WTC11 (cell line): ENCODE data around the gene AANAT. TPM values are rescaled to one million over a fixed set of nuclear protein-coding genes. Genes with fewer than 3 reads are reported as not detected.

Source experiments
- ATAC-seq: fragments of 200-7000 bp; cut with Tn5 transposase; 2 replicates; pipeline ENCODE4 v1.10.0; 2021; ENCODE audit warnings: mild to moderate bottlenecking, moderate library complexity
- CTCF ChIA-PET: fragments of 300-600 bp; sonication (Branson Sonifier 250); formaldehyde crosslinking; loops from one replicate; lab custom pipeline; 2021; ENCODE audit warnings: antibody characterized with exemption; lab: Charles Lee
- POLR2A ChIA-PET: fragments of 350-600 bp; sonication (Branson Sonifier 250); formaldehyde crosslinking; loops from one replicate; lab custom pipeline; 2021; ENCODE audit warnings: antibody characterized with exemption; lab: Charles Lee
- DNase-seq: peaks from one replicate; pipeline ENCODE4 v3.0.0; 2021; ENCODE audit warnings: low spot score
- H3K27ac Mint-ChIP-seq: 2 replicates; pipeline ENCODE4 v1.8.0; 2021; ENCODE audit warnings: mixed read lengths
- H3K27me3 Mint-ChIP-seq: 2 replicates; pipeline ENCODE4 v1.8.0; 2021; ENCODE audit warnings: low read depth, mild to moderate bottlenecking, moderate library complexity, mixed read lengths
- H3K36me3 Mint-ChIP-seq: 2 replicates; pipeline ENCODE4 v1.8.0; 2021; ENCODE audit warnings: mixed read lengths
- H3K4me1 Mint-ChIP-seq: 2 replicates; pipeline ENCODE4 v1.8.0; 2022; ENCODE audit warnings: mixed read lengths
- H3K4me3 Mint-ChIP-seq: 2 replicates; pipeline ENCODE4 v1.8.0; 2021; ENCODE audit warnings: mild to moderate bottlenecking, moderate library complexity, mixed read lengths
- H3K9me3 Mint-ChIP-seq: 2 replicates; pipeline ENCODE4 v1.8.0; 2021; ENCODE audit warnings: mixed read lengths
- GRHL2 ChIP-seq: fragments of 250-450 bp; sonication (Bioruptor Pico); IDR thresholded peaks from 2 replicates; pipeline ENCODE4 v1.8.0; 2022; ENCODE audit warnings: mild to moderate bottlenecking, moderate library complexity; ENCODE audit not compliant: insufficient replicate concordance, severe bottlenecking
- GTF2I ChIP-seq: fragments of 250-450 bp; sonication (Bioruptor Pico); conservative IDR thresholded peaks from 2 replicates; pipeline ENCODE4 v1.4.0; 2021; ENCODE audit warnings: mild to moderate bottlenecking
- NFYB ChIP-seq: sonication (generic); formaldehyde crosslinking; conservative IDR thresholded peaks from 2 replicates; pipeline ENCODE4 v1.8.0; 2022; ENCODE audit warnings: low read depth, missing genetic modification reagents
- NR1H2 ChIP-seq: sonication (generic); formaldehyde crosslinking; IDR thresholded peaks from 2 replicates; pipeline ENCODE4 v1.9.0; 2021; ENCODE audit warnings: mild to moderate bottlenecking, moderate library complexity, missing genetic modification reagents
- NR2C2 ChIP-seq: sonication (generic); formaldehyde crosslinking; IDR thresholded peaks from 2 replicates; pipeline ENCODE4 v1.8.0; 2022; ENCODE audit warnings: mild to moderate bottlenecking, missing genetic modification reagents
- OVOL2 ChIP-seq: fragments of 250-450 bp; sonication (Bioruptor Pico); IDR thresholded peaks from 2 replicates; pipeline ENCODE4 v1.9.0; 2021; ENCODE audit warnings: mild to moderate bottlenecking, borderline replicate concordance
- RORB ChIP-seq: fragments of 250-450 bp; sonication (Bioruptor Pico); IDR thresholded peaks from 2 replicates; pipeline ENCODE4 v1.9.0; 2021; ENCODE audit warnings: mild to moderate bottlenecking
- TCF7 ChIP-seq: sonication (generic); formaldehyde crosslinking; IDR thresholded peaks from 2 replicates; pipeline ENCODE4 v1.8.0; 2022; ENCODE audit warnings: mild to moderate bottlenecking, low read depth, missing genetic modification reagents, moderate library complexity
- TEAD1 ChIP-seq: sonication (generic); formaldehyde crosslinking; IDR thresholded peaks from 2 replicates; pipeline ENCODE4 v1.8.0; 2022; ENCODE audit warnings: mild to moderate bottlenecking, missing genetic modification reagents
- total RNA-seq: library from RNA; stranded (reverse); gene quantifications from 3 replicates; pipeline ENCODE4 v1.2.3, GENCODE V29; 2021
- TF ChIP-seq, protein P1 (sequence below): fragments of 250-450 bp; sonication (Bioruptor Pico); IDR thresholded peaks from 2 replicates; pipeline ENCODE4 v1.9.0; 2021; ENCODE audit warnings: mild to moderate bottlenecking
- TF ChIP-seq, protein P2 (sequence below): sonication (generic); formaldehyde crosslinking; conservative IDR thresholded peaks from 2 replicates; pipeline ENCODE4 v1.8.1; 2022; ENCODE audit warnings: mild to moderate bottlenecking, missing genetic modification reagents
- TF ChIP-seq, protein P3 (sequence below): sonication (generic); formaldehyde crosslinking; IDR thresholded peaks from 2 replicates; pipeline ENCODE4 v1.8.0; 2023; ENCODE audit warnings: missing genetic modification reagents, mild to moderate bottlenecking, borderline replicate concordance
- TF ChIP-seq, protein P4 (sequence below): fragments of 250-450 bp; sonication (Bioruptor Pico); conservative IDR thresholded peaks from 2 replicates; pipeline ENCODE4 v1.9.0; 2021; ENCODE audit warnings: mild to moderate bottlenecking
- TF ChIP-seq, protein P5 (sequence below): sonication (generic); formaldehyde crosslinking; IDR thresholded peaks from 2 replicates; pipeline ENCODE4 v1.8.0; 2023; ENCODE audit warnings: mild to moderate bottlenecking, missing genetic modification reagents
- TF ChIP-seq, protein P6 (sequence below): sonication (generic); formaldehyde crosslinking; IDR thresholded peaks from 2 replicates; pipeline ENCODE4 v1.8.1; 2023; ENCODE audit warnings: mild to moderate bottlenecking, moderate library complexity, missing genetic modification reagents
- TF ChIP-seq, protein P7 (sequence below): sonication (generic); formaldehyde crosslinking; IDR thresholded peaks from 2 replicates; pipeline ENCODE4 v1.8.1; 2022; ENCODE audit warnings: missing genetic modification reagents, borderline replicate concordance

Gene AANAT
- total RNA-seq, 1 experiment from 2014 or later = 0.17 TPM

DNA sequence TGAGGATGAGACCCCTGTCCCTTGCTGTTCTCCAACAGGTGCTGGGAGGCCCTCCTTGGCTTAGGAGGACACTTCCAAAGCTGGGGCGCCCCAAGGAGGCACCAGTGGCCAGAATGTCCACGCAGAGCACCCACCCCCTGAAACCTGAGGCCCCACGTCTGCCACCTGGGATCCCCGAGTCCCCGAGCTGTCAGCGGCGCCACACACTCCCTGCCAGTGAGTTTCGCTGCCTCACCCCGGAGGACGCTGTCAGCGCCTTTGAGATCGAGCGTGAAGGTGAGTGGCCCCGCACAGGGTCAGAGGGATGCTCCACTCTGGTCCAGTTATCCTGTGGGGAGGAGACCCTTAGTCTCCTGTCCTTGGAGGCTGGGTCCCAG is 1.2 kb downstream of the AANAT start:
- peaks cover 4% of the 10 kb centered on the region; the same call in 1 of the 2 replicates for H3K36me3 Mint-ChIP-seq
- no peak for DNase-seq
- no peak for TF ChIP-seq OVOL2 (CRISPR knock-in tag)
- TF ChIP-seq, protein P1, sequence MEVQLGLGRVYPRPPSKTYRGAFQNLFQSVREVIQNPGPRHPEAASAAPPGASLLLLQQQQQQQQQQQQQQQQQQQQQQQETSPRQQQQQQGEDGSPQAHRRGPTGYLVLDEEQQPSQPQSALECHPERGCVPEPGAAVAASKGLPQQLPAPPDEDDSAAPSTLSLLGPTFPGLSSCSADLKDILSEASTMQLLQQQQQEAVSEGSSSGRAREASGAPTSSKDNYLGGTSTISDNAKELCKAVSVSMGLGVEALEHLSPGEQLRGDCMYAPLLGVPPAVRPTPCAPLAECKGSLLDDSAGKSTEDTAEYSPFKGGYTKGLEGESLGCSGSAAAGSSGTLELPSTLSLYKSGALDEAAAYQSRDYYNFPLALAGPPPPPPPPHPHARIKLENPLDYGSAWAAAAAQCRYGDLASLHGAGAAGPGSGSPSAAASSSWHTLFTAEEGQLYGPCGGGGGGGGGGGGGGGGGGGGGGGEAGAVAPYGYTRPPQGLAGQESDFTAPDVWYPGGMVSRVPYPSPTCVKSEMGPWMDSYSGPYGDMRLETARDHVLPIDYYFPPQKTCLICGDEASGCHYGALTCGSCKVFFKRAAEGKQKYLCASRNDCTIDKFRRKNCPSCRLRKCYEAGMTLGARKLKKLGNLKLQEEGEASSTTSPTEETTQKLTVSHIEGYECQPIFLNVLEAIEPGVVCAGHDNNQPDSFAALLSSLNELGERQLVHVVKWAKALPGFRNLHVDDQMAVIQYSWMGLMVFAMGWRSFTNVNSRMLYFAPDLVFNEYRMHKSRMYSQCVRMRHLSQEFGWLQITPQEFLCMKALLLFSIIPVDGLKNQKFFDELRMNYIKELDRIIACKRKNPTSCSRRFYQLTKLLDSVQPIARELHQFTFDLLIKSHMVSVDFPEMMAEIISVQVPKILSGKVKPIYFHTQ (CRISPR knock-in tag) = no peak
- no peak for TF ChIP-seq TCF7
- TF ChIP-seq GRHL2 = no peak
- TF ChIP-seq, all 79 proteins: peak for 0
- H3K27me3 Mint-ChIP-seq = no peaks in the 10 kb centered on the region
- peaks cover 8% of the 10 kb centered on the region for H3K4me1 Mint-ChIP-seq
- POLR2A ChIA-PET = no interaction called here
- H3K9me3 Mint-ChIP-seq = no peaks in the 10 kb centered on the region
- CTCF ChIA-PET = interaction anchor here (1.3 to 3.6 kb wide), 3 partner anchors 38 to 72 kb away, joined by 4 to 33 read pairs (median 5); no protein-coding TSS in a partner anchor
- no peak overlapping the region for H3K4me3 Mint-ChIP-seq
- H3K27ac Mint-ChIP-seq = no peak overlapping the region
- ATAC-seq = no peak

DNA sequence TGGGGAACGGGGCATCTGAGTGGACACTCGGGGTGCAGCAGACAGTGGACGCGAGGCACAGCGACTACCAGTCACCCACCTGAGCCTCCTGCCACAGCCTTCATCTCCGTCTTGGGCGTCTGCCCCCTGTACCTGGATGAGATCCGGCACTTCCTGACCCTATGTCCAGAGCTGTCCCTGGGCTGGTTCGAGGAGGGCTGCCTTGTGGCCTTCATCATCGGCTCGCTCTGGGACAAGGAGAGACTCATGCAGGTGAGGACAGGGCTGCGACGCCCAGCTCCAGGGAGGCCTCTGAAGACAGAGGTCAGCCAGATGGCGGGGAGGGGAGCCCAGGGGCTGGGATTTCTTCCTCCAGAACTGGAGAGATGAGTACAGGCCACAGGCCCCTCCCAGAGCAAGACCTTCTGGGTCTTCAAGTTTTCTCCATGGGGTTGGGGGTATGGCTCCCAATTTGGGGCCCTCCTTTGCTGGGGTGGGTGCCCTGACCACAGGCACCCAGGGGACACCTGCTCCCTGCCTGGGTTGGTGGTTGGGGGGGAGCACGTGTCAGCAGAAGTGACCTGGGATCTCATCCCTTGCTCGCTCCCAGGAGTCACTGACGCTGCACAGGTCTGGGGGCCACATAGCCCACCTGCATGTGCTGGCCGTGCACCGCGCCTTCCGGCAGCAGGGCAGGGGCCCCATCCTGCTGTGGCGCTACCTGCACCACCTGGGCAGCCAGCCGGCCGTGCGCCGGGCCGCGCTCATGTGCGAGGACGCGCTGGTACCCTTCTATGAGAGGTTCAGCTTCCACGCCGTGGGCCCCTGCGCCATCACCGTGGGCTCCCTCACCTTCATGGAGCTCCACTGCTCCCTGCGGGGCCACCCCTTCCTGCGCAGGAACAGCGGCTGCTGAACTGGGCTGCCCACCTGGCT is 1.9 kb downstream of the AANAT start:
- POLR2A ChIA-PET = no interaction called here
- Mint-ChIP-seq H3K4me3 (no peak overlapping the region), H3K9me3 (no peaks in the 10 kb centered on the region), H3K4me1 (peaks cover 8% of the 10 kb centered on the region), H3K27ac (no peak overlapping the region), H3K27me3 (no peaks in the 10 kb centered on the region), H3K36me3 (peaks cover 4% of the 10 kb centered on the region; the same call in 1 of the 2 replicates)
- ATAC-seq (no peak), DNase-seq (no peak)
- CTCF ChIA-PET = interaction anchor here (0.7 to 3.6 kb wide), 2 partner anchors 11 to 38 kb away, joined by 3 to 33 read pairs; no protein-coding TSS in a partner anchor
- TF ChIP-seq, protein P2, sequence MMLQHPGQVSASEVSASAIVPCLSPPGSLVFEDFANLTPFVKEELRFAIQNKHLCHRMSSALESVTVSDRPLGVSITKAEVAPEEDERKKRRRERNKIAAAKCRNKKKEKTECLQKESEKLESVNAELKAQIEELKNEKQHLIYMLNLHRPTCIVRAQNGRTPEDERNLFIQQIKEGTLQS (CRISPR knock-in tag) = no peak
- TF ChIP-seq, protein P3, sequence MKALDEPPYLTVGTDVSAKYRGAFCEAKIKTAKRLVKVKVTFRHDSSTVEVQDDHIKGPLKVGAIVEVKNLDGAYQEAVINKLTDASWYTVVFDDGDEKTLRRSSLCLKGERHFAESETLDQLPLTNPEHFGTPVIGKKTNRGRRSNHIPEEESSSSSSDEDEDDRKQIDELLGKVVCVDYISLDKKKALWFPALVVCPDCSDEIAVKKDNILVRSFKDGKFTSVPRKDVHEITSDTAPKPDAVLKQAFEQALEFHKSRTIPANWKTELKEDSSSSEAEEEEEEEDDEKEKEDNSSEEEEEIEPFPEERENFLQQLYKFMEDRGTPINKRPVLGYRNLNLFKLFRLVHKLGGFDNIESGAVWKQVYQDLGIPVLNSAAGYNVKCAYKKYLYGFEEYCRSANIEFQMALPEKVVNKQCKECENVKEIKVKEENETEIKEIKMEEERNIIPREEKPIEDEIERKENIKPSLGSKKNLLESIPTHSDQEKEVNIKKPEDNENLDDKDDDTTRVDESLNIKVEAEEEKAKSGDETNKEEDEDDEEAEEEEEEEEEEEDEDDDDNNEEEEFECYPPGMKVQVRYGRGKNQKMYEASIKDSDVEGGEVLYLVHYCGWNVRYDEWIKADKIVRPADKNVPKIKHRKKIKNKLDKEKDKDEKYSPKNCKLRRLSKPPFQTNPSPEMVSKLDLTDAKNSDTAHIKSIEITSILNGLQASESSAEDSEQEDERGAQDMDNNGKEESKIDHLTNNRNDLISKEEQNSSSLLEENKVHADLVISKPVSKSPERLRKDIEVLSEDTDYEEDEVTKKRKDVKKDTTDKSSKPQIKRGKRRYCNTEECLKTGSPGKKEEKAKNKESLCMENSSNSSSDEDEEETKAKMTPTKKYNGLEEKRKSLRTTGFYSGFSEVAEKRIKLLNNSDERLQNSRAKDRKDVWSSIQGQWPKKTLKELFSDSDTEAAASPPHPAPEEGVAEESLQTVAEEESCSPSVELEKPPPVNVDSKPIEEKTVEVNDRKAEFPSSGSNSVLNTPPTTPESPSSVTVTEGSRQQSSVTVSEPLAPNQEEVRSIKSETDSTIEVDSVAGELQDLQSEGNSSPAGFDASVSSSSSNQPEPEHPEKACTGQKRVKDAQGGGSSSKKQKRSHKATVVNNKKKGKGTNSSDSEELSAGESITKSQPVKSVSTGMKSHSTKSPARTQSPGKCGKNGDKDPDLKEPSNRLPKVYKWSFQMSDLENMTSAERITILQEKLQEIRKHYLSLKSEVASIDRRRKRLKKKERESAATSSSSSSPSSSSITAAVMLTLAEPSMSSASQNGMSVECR (CRISPR knock-in tag) = no peak
- TF ChIP-seq RORB (CRISPR knock-in tag) = no peak
- TF ChIP-seq NR2C2 (CRISPR knock-in tag) = no peak
- TF ChIP-seq TEAD1 (CRISPR knock-in tag) = no peak
- TF ChIP-seq, protein P4, sequence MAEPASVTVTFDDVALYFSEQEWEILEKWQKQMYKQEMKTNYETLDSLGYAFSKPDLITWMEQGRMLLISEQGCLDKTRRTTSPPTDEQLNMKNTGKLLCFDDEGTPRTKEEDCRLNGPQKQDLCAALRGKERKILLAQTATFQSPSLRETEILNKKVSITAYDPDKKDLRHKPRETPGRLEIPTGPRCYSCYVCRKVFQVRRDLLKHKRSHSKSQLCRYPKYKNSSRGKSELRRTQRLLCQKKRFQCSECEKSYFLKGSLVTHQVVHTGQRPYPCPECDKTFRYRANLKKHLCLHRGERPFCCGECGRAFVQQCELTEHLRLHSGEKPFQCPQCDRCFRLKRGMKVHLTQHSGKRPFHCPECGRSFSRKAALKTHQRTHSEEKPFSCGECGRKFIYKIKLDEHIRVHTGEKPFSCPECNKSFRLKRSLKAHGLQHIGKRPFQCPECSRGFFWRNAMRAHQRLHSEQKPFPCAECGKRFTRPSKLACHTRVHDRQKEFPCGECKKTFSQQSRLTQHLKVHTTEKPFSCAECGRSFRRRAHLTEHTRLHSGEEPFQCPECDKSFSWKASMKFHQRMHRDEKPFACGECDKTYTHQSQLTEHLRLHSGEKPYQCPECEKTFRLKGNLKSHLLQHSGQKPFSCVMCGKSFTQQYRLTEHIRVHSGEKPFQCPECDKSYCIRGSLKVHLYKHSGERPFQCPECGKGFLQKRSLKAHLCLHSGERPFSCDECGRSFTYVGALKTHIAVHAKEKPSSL (CRISPR knock-in tag) = no peak
- TF ChIP-seq, protein P5, sequence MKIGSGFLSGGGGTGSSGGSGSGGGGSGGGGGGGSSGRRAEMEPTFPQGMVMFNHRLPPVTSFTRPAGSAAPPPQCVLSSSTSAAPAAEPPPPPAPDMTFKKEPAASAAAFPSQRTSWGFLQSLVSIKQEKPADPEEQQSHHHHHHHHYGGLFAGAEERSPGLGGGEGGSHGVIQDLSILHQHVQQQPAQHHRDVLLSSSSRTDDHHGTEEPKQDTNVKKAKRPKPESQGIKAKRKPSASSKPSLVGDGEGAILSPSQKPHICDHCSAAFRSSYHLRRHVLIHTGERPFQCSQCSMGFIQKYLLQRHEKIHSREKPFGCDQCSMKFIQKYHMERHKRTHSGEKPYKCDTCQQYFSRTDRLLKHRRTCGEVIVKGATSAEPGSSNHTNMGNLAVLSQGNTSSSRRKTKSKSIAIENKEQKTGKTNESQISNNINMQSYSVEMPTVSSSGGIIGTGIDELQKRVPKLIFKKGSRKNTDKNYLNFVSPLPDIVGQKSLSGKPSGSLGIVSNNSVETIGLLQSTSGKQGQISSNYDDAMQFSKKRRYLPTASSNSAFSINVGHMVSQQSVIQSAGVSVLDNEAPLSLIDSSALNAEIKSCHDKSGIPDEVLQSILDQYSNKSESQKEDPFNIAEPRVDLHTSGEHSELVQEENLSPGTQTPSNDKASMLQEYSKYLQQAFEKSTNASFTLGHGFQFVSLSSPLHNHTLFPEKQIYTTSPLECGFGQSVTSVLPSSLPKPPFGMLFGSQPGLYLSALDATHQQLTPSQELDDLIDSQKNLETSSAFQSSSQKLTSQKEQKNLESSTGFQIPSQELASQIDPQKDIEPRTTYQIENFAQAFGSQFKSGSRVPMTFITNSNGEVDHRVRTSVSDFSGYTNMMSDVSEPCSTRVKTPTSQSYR = no peak
- no peak for TF ChIP-seq NFYB (CRISPR knock-in tag)
- TF ChIP-seq, protein P6, sequence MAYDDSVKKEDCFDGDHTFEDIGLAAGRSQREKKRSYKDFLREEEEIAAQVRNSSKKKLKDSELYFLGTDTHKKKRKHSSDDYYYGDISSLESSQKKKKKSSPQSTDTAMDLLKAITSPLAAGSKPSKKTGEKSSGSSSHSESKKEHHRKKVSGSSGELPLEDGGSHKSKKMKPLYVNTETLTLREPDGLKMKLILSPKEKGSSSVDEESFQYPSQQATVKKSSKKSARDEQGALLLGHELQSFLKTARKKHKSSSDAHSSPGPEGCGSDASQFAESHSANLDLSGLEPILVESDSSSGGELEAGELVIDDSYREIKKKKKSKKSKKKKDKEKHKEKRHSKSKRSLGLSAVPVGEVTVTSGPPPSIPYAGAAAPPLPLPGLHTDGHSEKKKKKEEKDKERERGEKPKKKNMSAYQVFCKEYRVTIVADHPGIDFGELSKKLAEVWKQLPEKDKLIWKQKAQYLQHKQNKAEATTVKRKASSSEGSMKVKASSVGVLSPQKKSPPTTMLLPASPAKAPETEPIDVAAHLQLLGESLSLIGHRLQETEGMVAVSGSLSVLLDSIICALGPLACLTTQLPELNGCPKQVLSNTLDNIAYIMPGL (CRISPR knock-in tag) = no peak
- no peak for TF ChIP-seq NR1H2
- TF ChIP-seq GTF2I (CRISPR knock-in tag) = no peak
- TF ChIP-seq, protein P7, sequence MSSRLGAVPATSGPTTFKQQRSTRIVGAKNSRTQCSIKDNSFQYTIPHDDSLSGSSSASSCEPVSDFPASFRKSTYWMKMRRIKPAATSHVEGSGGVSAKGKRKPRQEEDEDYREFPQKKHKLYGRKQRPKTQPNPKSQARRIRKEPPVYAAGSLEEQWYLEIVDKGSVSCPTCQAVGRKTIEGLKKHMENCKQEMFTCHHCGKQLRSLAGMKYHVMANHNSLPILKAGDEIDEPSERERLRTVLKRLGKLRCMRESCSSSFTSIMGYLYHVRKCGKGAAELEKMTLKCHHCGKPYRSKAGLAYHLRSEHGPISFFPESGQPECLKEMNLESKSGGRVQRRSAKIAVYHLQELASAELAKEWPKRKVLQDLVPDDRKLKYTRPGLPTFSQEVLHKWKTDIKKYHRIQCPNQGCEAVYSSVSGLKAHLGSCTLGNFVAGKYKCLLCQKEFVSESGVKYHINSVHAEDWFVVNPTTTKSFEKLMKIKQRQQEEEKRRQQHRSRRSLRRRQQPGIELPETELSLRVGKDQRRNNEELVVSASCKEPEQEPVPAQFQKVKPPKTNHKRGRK = no peak
